GM18907 (cell line): ENCODE results near the gene PRR36.

ENCODE experiments used
- ATAC-seq: cut with Tn5 transposase; IDR thresholded peaks from one replicate; pipeline ENCODE4 v1.9.1; 2021; ENCODE audit warnings: mild to moderate bottlenecking, moderate library complexity; ENCODE audit not compliant: unreplicated experiment

PRR36 gene

GRCh38 chr19:7913652-7914051 lies 39.5 kb upstream of the PRR36 start:
- ATAC-seq: no peak

GRCh38 chr19:7912697-7913564 lies 38.7 kb upstream of the PRR36 start:
- no peak for ATAC-seq

GRCh38 chr19:7912144-7912696 lies 38.0 kb upstream of the PRR36 start:
- no peak for ATAC-seq

- ATAC-seq: no peak
Measured at GRCh38 chr19:7911508-7912143, 37.4 kb upstream of the PRR36 start.

- ATAC-seq: no peak
Measured at GRCh38 chr19:7910321-7911161, 36.4 kb upstream of the PRR36 start.

GRCh38 chr19:7909471-7910067 lies 35.4 kb upstream of the PRR36 start:
- ATAC-seq: no peak

GRCh38 chr19:7908742-7909461 lies 34.7 kb upstream of the PRR36 start:
- no peak for ATAC-seq

- ATAC-seq: no peak
Measured at GRCh38 chr19:7908078-7908699, 34.0 kb upstream of the PRR36 start.

- ATAC-seq: no peak
Measured at GRCh38 chr19:7907544-7907943, 33.4 kb upstream of the PRR36 start.

- ATAC-seq: no peak
Measured at GRCh38 chr19:7907122-7907521, 32.9 kb upstream of the PRR36 start.

- no peak for ATAC-seq
Measured at GRCh38 chr19:7905859-7906258, 31.7 kb upstream of the PRR36 start.

- ATAC-seq: no peak
Measured at GRCh38 chr19:7905268-7905667, 31.1 kb upstream of the PRR36 start.

- peak; percentile 31 for ATAC-seq
Measured at GRCh38 chr19:7904074-7905020, 30.2 kb upstream of the PRR36 start.

- ATAC-seq: peak; percentile 82
Measured at GRCh38 chr19:7903244-7904073, 29.3 kb upstream of the PRR36 start, which contains the start of gene MAP2K7. MAP2K7 (plus strand) TSS chr19:7903877; CDS start chr19:7903945, 68 bp downstream.

- no peak for ATAC-seq
Measured at GRCh38 chr19:7902796-7903243, 28.6 kb upstream of the PRR36 start.

- ATAC-seq: no peak
Measured at GRCh38 chr19:7901337-7901736, 27.1 kb upstream of the PRR36 start.

GRCh38 chr19:7900931-7901330 lies 26.7 kb upstream of the PRR36 start:
- no peak for ATAC-seq
